IPS DF 19.7 (cell line): ENCODE results near the gene CHRNA9.

ENCODE experiments used
- DNase-seq: peaks from one replicate; pipeline ENCODE4 v3.0.0-alpha.2; 2013; ENCODE audit warnings: low read depth, low spot score

Gene CHRNA9

GRCh38 chr4:40340030-40340429, 4.9 kb downstream of the CHRNA9 start:
- no peak for DNase-seq

GRCh38 chr4:40347472-40347871, 12.3 kb downstream of the CHRNA9 start:
- DNase-seq, result no peak

- no peak for DNase-seq
Observed at GRCh38 chr4:40348000-40348399, 12.9 kb downstream of the CHRNA9 start.

- no peak for DNase-seq
Observed at GRCh38 chr4:40349561-40350198, 14.5 kb downstream of the CHRNA9 start.

- no peak for DNase-seq
Observed at GRCh38 chr4:40350627-40351227, 15.6 kb downstream of the CHRNA9 start.

GRCh38 chr4:40354158-40354557, 19.0 kb downstream of the CHRNA9 start:
- no peak for DNase-seq

- no peak for DNase-seq
Observed at GRCh38 chr4:40355131-40355530, 20.0 kb downstream of the CHRNA9 start.

GRCh38 chr4:40357738-40358137, 22.6 kb downstream of the CHRNA9 start:
- no peak for DNase-seq

GRCh38 chr4:40361338-40361737, 26.2 kb downstream of the CHRNA9 start:
- no peak for DNase-seq

GRCh38 chr4:40363382-40363920, 28.3 kb downstream of the CHRNA9 start:
- DNase-seq, result no peak

- no peak for DNase-seq
Observed at GRCh38 chr4:40363945-40364344, 28.8 kb downstream of the CHRNA9 start.

GRCh38 chr4:40365766-40366165, 30.6 kb downstream of the CHRNA9 start:
- DNase-seq, result no peak

GRCh38 chr4:40367451-40367850, 32.3 kb downstream of the CHRNA9 start:
- no peak for DNase-seq

- DNase-seq, result no peak
Observed at GRCh38 chr4:40369437-40370274, 34.5 kb downstream of the CHRNA9 start.

GRCh38 chr4:40372651-40373050, 37.5 kb downstream of the CHRNA9 start:
- no peak for DNase-seq

GRCh38 chr4:40373636-40374035, 38.5 kb downstream of the CHRNA9 start:
- no peak for DNase-seq

GRCh38 chr4:40375095-40375494, 40.0 kb downstream of the CHRNA9 start:
- DNase-seq, result no peak

GRCh38 chr4:40375620-40376019, 40.5 kb downstream of the CHRNA9 start:
- no peak for DNase-seq

- no peak for DNase-seq
Observed at GRCh38 chr4:40377512-40378365, 42.6 kb downstream of the CHRNA9 start.

- DNase-seq, result no peak
Observed at GRCh38 chr4:40378619-40379018, 43.5 kb downstream of the CHRNA9 start.

- DNase-seq, result no peak
Observed at GRCh38 chr4:40379248-40379647, 44.1 kb downstream of the CHRNA9 start.

GRCh38 chr4:40380647-40381046, 45.5 kb downstream of the CHRNA9 start:
- no peak for DNase-seq
